ENCODE measurements around the gene DENND4A.

The DENND4A gene

GRCh38 chr15:65732698-65733097 lies 59.4 kb downstream of the DENND4A start:
- Histone ChIP-seq H3K27me3 (ENCODE audit: insufficient read depth, low read depth, severe bottlenecking) (no peaks in the 10 kb centered on the region), H3K27ac (no peak overlapping the region), H3K4me3 (ENCODE audit: low read depth, low read length) (no peak overlapping the region), H3K36me3 (no peaks in the 10 kb centered on the region; the same call in 1 of the 2 replicates), H3K9me3 (ENCODE audit: severe bottlenecking) (no peaks in the 10 kb centered on the region)
- TF ChIP-seq CTCF (IDR thresholded peaks at IDR 0.05; ENCODE audit: low read depth, low read length) = no peak
- no peak for DNase-seq

GRCh38 chr15:65731926-65732325 lies 60.2 kb downstream of the DENND4A start:
- no peak for DNase-seq
- TF ChIP-seq CTCF (IDR thresholded peaks at IDR 0.05; ENCODE audit: low read depth, low read length) = no peak
- H3K27me3 ChIP-seq (ENCODE audit: insufficient read depth, low read depth, severe bottlenecking) = no peaks in the 10 kb centered on the region
- H3K36me3 ChIP-seq = no peaks in the 10 kb centered on the region; the same call in 1 of the 2 replicates
- H3K27ac ChIP-seq = no peak overlapping the region
- H3K9me3 ChIP-seq (ENCODE audit: severe bottlenecking) = no peaks in the 10 kb centered on the region
- H3K4me3 ChIP-seq (ENCODE audit: low read depth, low read length) = no peak overlapping the region

GRCh38 chr15:65730549-65731172 lies 61.4 kb downstream of the DENND4A start:
- Histone ChIP-seq H3K36me3 (no peaks in the 10 kb centered on the region; the same call in 1 of the 2 replicates), H3K9me3 (ENCODE audit: severe bottlenecking) (no peaks in the 10 kb centered on the region), H3K27ac (no peak overlapping the region), H3K27me3 (ENCODE audit: insufficient read depth, low read depth, severe bottlenecking) (no peaks in the 10 kb centered on the region), H3K4me3 (ENCODE audit: low read depth, low read length) (no peak overlapping the region)
- TF ChIP-seq CTCF (IDR thresholded peaks at IDR 0.05; ENCODE audit: low read depth, low read length) = no peak
- DNase-seq = no peak

GRCh38 chr15:65724464-65725215 lies 67.5 kb downstream of the DENND4A start:
- Histone ChIP-seq H3K27me3 (ENCODE audit: insufficient read depth, low read depth, severe bottlenecking) (no peaks in the 10 kb centered on the region), H3K36me3 (no peaks in the 10 kb centered on the region; the same call in 1 of the 2 replicates), H3K27ac (no peak overlapping the region), H3K9me3 (ENCODE audit: severe bottlenecking) (no peaks in the 10 kb centered on the region), H3K4me3 (ENCODE audit: low read depth, low read length) (no peak overlapping the region)
- TF ChIP-seq CTCF (IDR thresholded peaks at IDR 0.05; ENCODE audit: low read depth, low read length) = no peak
- DNase-seq = no peak

- H3K4me3 ChIP-seq (ENCODE audit: low read depth, low read length) = no peak overlapping the region
- no peak for DNase-seq
- TF ChIP-seq CTCF (IDR thresholded peaks at IDR 0.05; ENCODE audit: low read depth, low read length) = no peak
- H3K27me3 ChIP-seq (ENCODE audit: insufficient read depth, low read depth, severe bottlenecking) = no peaks in the 10 kb centered on the region
- H3K27ac ChIP-seq = no peak overlapping the region
- H3K9me3 ChIP-seq (ENCODE audit: severe bottlenecking) = no peaks in the 10 kb centered on the region
- no peaks in the 10 kb centered on the region; the same call in 1 of the 2 replicates for H3K36me3 ChIP-seq
Measured at GRCh38 chr15:65723876-65724275, 68.2 kb downstream of the DENND4A start.

Measured in WERI-Rb-1 (cell line).